M059J (cell line): Measurements from ENCODE around the gene SLC1A5. TPM values are rescaled to one million over a fixed set of nuclear protein-coding genes. Genes with fewer than 3 reads are reported as not detected.
"Not testable (repeated sequence)": the region's sequence is repeated elsewhere in the genome, so short reads cannot be mapped to it uniquely, and the experiment has no call there.

Source experiments
- DNase-seq: peaks from one replicate; pipeline ENCODE4 v3.0.0-alpha.2; 2012; ENCODE audit warnings: low read depth
- total RNA-seq: library from RNA; depleted of rRNA; stranded (reverse); fragments of >200 nt; shearing (Covaris generic); gene quantifications from 2 replicates; pipeline ENCODE4 v1.2.3, GENCODE V29; 2014; rRNA removed

Gene SLC1A5
- total RNA-seq = 89.0 and 173 TPM in 2 replicates

DNA sequence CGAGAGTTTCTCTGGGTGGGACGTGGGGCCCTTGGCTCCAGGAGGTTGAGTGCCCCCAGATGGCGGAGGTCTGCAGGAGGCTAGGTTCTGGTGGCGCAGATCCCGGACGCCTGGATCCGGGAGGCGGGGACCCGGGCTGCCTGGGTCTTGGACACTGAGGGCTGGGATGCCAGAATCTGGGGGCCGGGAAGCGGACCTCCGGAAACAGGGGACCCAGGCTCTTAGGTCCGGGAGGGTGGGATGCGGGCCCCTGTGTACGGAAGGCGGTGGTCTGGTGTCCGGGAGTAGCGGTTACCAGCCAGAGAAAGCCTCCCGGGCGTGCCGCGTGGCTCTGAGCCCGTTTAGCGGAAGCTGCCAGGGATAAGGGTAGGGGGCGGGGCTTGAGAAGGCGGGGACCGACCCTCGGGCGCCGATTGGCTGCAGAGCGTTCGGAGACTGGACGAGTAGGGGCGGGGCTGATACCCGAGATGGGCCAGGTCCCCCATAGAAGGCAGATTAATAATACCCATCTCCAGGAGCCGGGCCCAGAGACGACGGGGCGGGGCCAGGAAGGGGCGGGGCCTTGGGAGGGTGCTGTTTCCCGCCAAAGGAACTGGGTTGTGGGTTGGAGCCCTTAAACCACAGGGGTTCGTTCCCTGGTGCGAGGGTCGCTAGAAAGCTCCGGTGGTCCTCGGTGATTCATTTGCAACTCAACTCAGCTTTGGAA is at the start of gene SLC1A5:
Gene SLC1A5 (minus strand): TSS at position 333 of the 706 bp plus-strand sequence. CDS start 629 bp downstream, outside the sequence.
- peak; percentile 97 for DNase-seq

DNA sequence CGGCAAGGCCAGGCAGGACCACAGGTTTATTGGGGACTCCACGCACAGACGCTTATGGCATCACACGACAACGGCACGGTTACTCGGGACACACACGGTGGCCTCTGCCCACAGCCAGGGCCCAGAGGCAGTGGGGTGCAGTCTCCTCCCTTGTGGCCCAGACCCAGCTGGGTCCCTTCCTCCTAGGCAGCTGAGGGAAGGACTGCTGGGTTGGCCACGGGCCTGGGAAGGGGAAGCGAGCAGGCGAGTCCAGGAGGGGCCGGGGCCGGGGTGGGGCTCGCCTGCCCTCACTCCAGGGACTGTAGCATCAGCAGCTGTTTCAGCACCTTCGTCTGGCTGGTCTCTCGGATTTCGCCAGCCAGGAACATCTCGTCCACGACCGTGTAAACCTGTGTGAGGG is 49.8 kb upstream of the SLC1A5 start:
- no peak for DNase-seq

GRCh38 chr19:46834984-46835383 is 46.6 kb upstream of the SLC1A5 start:
- DNase-seq = no peak

- no peak for DNase-seq
Observed at GRCh38 chr19:46834121-46834520, 45.7 kb upstream of the SLC1A5 start.

- DNase-seq = no peak
Observed at GRCh38 chr19:46830864-46831263, 42.5 kb upstream of the SLC1A5 start.

- DNase-seq = no peak
Observed at GRCh38 chr19:46828484-46828883, 40.1 kb upstream of the SLC1A5 start.

DNA sequence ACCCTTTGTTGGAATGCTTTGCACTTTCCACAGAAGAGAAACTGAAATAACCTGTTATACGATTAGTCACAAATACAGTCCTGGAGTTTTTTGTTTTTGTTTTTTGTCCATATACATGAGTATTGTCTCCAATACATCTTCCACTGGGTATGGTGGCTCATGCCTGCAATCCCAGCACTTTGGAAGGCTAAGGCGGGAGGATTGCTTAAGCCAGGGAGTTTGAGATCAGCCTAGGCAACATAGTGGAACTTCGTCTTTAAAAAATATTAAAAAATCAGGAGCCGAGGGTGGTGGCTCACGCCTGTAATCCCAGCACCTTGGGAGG is 37.3 kb upstream of the SLC1A5 start:
- DNase-seq = no peak

GRCh38 chr19:46824890-46825730 is 36.7 kb upstream of the SLC1A5 start:
- DNase-seq = peak; percentile 41

DNA sequence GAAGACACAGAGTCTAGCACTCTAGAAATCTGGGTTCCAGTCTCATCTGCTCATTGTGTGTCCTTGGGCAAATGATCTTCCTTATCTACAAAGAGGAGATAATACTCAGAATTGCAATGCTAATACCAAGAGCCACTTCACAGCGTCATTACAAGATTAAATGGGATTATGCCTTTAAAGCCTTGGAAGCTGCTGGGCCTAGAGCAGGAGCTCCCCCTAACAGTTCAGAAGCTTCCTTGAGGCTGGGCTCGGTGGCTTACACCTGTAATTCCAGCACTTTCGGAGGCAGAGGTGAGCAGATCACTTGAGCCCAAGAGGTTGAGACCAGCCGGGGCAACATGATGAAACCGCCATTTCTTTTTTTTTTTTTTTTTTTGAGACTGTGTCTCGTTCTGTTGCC is 34.7 kb upstream of the SLC1A5 start:
- no peak for DNase-seq

GRCh38 chr19:46822410-46822787 is 34.0 kb upstream of the SLC1A5 start:
- DNase-seq = not testable (repeated sequence)

DNA sequence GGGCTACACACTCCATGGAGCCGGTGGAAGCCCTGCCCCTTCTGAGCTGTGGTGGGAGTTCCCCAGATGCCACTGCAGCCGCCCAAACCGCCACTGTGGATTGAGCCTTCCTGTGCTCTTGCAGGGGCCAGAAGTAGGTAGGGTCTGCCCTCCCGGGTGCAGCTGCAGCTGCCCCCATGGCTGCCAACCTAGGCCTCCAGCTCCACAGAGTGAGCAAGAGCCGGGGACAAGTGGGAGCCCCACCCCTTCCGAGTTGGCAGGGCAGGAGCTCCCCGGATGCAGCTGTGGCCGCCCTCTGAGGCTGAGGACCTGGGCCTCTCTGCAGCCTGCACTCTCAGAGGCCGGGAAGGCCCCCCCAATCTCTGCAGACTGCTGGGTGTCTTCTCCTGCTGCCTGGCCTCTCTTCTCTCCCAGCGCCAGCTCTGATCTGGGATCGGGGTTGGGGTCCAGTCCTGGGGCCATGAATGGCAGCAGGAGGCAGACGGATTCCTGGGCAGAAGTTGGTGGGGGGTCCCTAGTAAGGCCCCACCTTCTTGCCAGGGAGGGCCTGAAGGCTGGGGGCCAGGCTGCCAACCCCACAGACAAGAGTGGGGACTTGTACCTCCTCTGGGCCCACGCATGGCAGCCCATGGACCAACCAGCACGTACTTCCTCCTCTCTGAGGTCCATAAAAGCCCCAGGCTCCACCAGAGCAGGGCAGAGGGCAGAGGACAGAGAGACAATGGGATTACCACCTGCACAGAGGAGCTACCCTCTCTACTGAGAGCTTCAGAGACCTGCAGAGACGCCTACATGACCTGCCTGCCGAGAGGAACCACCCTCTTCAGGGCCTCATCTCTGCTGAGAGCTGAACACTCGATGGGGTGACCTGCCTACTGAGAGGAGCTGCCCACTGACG is 33.4 kb upstream of the SLC1A5 start:
- DNase-seq = no peak

DNA sequence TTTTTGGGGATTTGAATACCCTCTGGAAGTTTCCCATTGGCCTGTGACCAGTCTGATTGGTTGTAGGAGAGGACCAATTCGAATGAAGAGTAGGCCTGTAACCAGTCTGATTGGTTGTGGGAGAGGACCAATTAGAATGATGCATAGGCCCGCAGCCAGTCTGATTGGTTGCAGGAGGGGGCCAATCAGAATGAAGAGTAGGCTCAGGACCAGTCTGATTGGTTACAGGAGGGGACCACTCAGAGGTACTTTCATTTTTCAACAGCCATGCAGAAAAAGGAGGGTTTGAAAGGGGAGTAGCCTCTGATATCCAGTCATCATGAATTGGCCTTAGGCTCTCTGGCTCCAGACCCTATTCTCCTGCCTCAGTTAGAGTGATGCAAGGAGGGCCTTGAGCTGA is 30.4 kb upstream of the SLC1A5 start:
- peak; percentile 49 for DNase-seq

GRCh38 chr19:46815833-46816627 is 27.6 kb upstream of the SLC1A5 start:
- no peak for DNase-seq

GRCh38 chr19:46813839-46814358 is 25.5 kb upstream of the SLC1A5 start:
- peak; percentile 55 for DNase-seq

GRCh38 chr19:46812977-46813838 is 24.8 kb upstream of the SLC1A5 start:
- no peak for DNase-seq

GRCh38 chr19:46809534-46810272 is 21.3 kb upstream of the SLC1A5 start:
- no peak for DNase-seq

- DNase-seq = no peak
Observed at GRCh38 chr19:46806656-46807055, 18.3 kb upstream of the SLC1A5 start.

DNA sequence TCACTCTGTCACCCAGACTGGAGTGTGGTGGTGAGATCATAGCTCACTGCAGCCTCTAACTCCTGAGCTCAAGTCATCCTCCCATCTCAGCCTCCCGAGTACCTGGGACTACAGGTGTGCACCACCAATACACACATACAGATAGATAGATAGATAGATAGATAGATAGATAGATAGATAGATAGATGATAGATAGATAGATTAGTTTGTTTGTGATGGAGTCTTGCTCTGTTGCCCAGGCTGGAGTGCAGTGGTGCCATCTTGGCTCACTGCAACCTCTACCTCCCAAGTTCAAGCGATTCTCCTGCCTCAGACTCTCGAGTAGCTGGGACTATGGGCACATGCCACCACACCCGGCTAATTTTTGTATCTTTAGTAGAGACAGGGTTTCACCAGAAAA is 16.0 kb upstream of the SLC1A5 start:
- DNase-seq = not testable (repeated sequence)

- DNase-seq = no peak
Observed at GRCh38 chr19:46803555-46803954, 15.2 kb upstream of the SLC1A5 start.
